Measurements from ENCODE around the gene DLX6.

Gene DLX6

GRCh38 chr7:96995406-96996110, 9.8 kb upstream of the DLX6 start:
- DNase-seq (ENCODE audit: low read depth in 2 of 2), result no peak

GRCh38 chr7:96996111-96996957, 9.0 kb upstream of the DLX6 start:
- DNase-seq (ENCODE audit: low read depth in 2 of 2), result no peak

- DNase-seq (ENCODE audit: low read depth in 2 of 2), result no peak
Measured at GRCh38 chr7:96996958-96997511, 8.3 kb upstream of the DLX6 start.

GRCh38 chr7:96997512-96998032, 7.8 kb upstream of the DLX6 start:
- DNase-seq (ENCODE audit: low read depth in 2 of 2), result no peak

- no peak for DNase-seq (ENCODE audit: low read depth in 2 of 2)
Measured at GRCh38 chr7:96998333-96998732, 7.0 kb upstream of the DLX6 start.

GRCh38 chr7:96998744-96999143, 6.6 kb upstream of the DLX6 start:
- no peak for DNase-seq (ENCODE audit: low read depth in 2 of 2)

GRCh38 chr7:97001221-97001620, 4.1 kb upstream of the DLX6 start:
- no peak for DNase-seq (ENCODE audit: low read depth in 2 of 2)

GRCh38 chr7:97001656-97002554, 3.4 kb upstream of the DLX6 start:
- DNase-seq (ENCODE audit: low read depth in 2 of 2), result no peak

GRCh38 chr7:97002555-97003261, 2.6 kb upstream of the DLX6 start:
- DNase-seq (ENCODE audit: low read depth in 2 of 2), result no peak

GRCh38 chr7:97003262-97004246, 1.8 kb upstream of the DLX6 start:
- no peak for DNase-seq (ENCODE audit: low read depth in 2 of 2)

GRCh38 chr7:97004247-97005182, 838 bp upstream of the DLX6 start:
- DNase-seq (ENCODE audit: low read depth in 2 of 2), result no peak

- no peak for DNase-seq (ENCODE audit: low read depth in 2 of 2)
Measured at GRCh38 chr7:97006055-97006815, 882 bp downstream of the DLX6 start.

- no peak for DNase-seq (ENCODE audit: low read depth in 2 of 2)
Measured at GRCh38 chr7:97006816-97007582, 1.6 kb downstream of the DLX6 start.

- DNase-seq (ENCODE audit: low read depth in 2 of 2), result no peak
Measured at GRCh38 chr7:97007583-97007861, 2.2 kb downstream of the DLX6 start.

- no peak for DNase-seq (ENCODE audit: low read depth in 2 of 2)
Measured at GRCh38 chr7:97008275-97008917, 3.0 kb downstream of the DLX6 start.

- DNase-seq (ENCODE audit: low read depth in 2 of 2), result no peak
Measured at GRCh38 chr7:97009753-97010732, 4.7 kb downstream of the DLX6 start.
